Fibroblast of lung (primary cell): Measurements from ENCODE around the gene FXYD1. TPM values are rescaled to one million over a fixed set of nuclear protein-coding genes. Genes with fewer than 3 reads are reported as not detected.

Experiments used
- DNase-seq, 2 donors: peaks; one replicate each; pipeline versions ENCODE4 v3.0.0 to v3.0.0-alpha.2; 2010; ENCODE audit warnings: low read depth in 2 of 2
- H2AFZ ChIP-seq: 2 replicates; pipeline ENCODE4 v1.5.1; 2012; ENCODE audit warnings: low read length, control low read depth, inconsistent platforms
- H3K27ac ChIP-seq: 2 replicates; pipeline ENCODE4 v1.5.1; 2011; ENCODE audit warnings: low read length, control low read depth; ENCODE audit not compliant: insufficient read depth
- H3K27me3 ChIP-seq: 2 replicates; pipeline ENCODE4 v1.5.1; 2011; ENCODE audit warnings: mild to moderate bottlenecking, low read length; ENCODE audit not compliant: control insufficient read depth, insufficient read depth
- H3K36me3 ChIP-seq: 2 replicates; pipeline ENCODE4 v1.5.1; 2011; ENCODE audit warnings: low read length; ENCODE audit not compliant: control insufficient read depth, insufficient read depth
- H3K4me1 ChIP-seq: 2 replicates; pipeline ENCODE4 v1.5.1; 2011; ENCODE audit warnings: low read length; ENCODE audit not compliant: control insufficient read depth, insufficient read depth; ENCODE audit errors: extremely low read depth
- H3K4me2 ChIP-seq: 2 replicates; pipeline ENCODE4 v1.5.1; 2011; ENCODE audit warnings: low read length, control low read depth; ENCODE audit not compliant: insufficient read depth; ENCODE audit errors: extremely low read depth
- H3K4me3 ChIP-seq, 4 experiments: fragments of 200-600 bp in 1 of 4; sonication (generic) in 1 of 4; replicated peaks in 1 of 4; 2 replicates each; pipeline ENCODE4 v1.5.1; 2011 to 2016; ENCODE audit warnings: low read length in 4 of 4, low read depth in 3 of 4, mild to moderate bottlenecking in 3 of 4, control low read depth in 2 of 4, inconsistent platforms in 1 of 4, mixed read lengths in 1 of 4; ENCODE audit not compliant: insufficient read depth in 1 of 4; ENCODE audit errors: control extremely low read depth in 1 of 4
- H3K79me2 ChIP-seq: 2 replicates; pipeline ENCODE4 v1.5.1; 2012; ENCODE audit warnings: mild to moderate bottlenecking, low read length, inconsistent platforms; ENCODE audit not compliant: control insufficient read depth, insufficient read depth
- H3K9ac ChIP-seq: 2 replicates; pipeline ENCODE4 v1.5.1; 2011; ENCODE audit warnings: mild to moderate bottlenecking, low read length, control low read depth; ENCODE audit not compliant: insufficient read depth
- H3K9me3 ChIP-seq: 2 replicates; pipeline ENCODE4 v1.5.1; 2012; ENCODE audit warnings: low read depth, low read length; ENCODE audit not compliant: control insufficient read depth, insufficient read depth
- H4K20me1 ChIP-seq: 2 replicates; pipeline ENCODE4 v1.5.1; 2011; ENCODE audit warnings: low read length; ENCODE audit not compliant: control insufficient read depth, insufficient read depth; ENCODE audit errors: extremely low read depth
- EZH2 ChIP-seq: IDR thresholded peaks from 2 replicates; pipeline ENCODE4 v1.5.1; 2012; ENCODE audit warnings: low read length, control low read depth, mild to moderate bottlenecking; ENCODE audit errors: missing control alignments
- polyA plus RNA-seq, 2 donors: library from polyadenylated mRNA; depleted of rRNA in 1 of 2; stranded (reverse) in 1 of 2; unstranded in 1 of 2; fragments of >200 nt; gene quantifications; 2 replicates each; pipeline ENCODE4 v1.2.1, GENCODE V29; 2011 to 2012; ENCODE audit warnings: missing spikeins in 1 of 2
- total RNA-seq: library from RNA; depleted of rRNA; stranded (reverse); fragments of >200 nt; gene quantifications from 2 replicates; pipeline ENCODE4 v1.2.1, GENCODE V29; 2014
- TF ChIP-seq, protein P1 (sequence below), 2 donors: IDR thresholded peaks in 1 of 2; conservative IDR thresholded peaks in 1 of 2; 1 replicate in 1 of 2; 2 replicates in 1 of 2; pipeline ENCODE4 v1.5.1; 2011 to 2012; ENCODE audit warnings: low read length in 2 of 2, control low read depth in 1 of 2, inconsistent platforms in 1 of 2, low read depth in 1 of 2, mild to moderate bottlenecking in 1 of 2

Gene FXYD1
- total and polyA plus RNA-seq, 2 donors (not counting 1 experiment from before 2014, with no cell fraction given): 4.5 to 7.5 TPM

DNA sequence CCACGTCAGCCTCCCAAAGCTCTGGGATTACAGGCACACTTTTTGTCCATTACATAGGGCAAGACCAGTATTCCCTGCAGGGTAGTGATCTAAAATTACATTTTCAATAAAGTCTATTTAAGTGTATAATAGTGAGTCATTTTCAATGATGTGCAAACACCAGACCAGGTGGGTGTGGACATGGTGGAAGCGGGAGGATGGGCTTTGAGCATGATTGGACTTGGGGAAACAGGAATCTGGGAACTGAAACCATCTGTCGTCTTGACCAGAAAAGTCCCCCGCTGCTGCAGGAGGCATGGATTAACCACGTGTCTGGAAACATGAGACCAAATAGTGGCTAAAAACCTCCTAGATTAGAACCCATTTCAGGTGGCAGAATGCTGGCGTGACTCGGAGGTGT, 18.1 kb upstream of the FXYD1 start:
- no peak overlapping the region for H2AFZ ChIP-seq
- no peaks in the 10 kb centered on the region for H3K9me3 ChIP-seq
- H3K79me2 ChIP-seq: no peaks in the 10 kb centered on the region
- H3K9ac ChIP-seq: no peak overlapping the region
- H3K27me3 ChIP-seq: no peaks in the 10 kb centered on the region
- peaks cover 13% of the 10 kb centered on the region for H3K4me1 ChIP-seq
- H4K20me1 ChIP-seq: no peaks in the 10 kb centered on the region
- H3K27ac ChIP-seq: no peak overlapping the region
- TF ChIP-seq, protein P1, sequence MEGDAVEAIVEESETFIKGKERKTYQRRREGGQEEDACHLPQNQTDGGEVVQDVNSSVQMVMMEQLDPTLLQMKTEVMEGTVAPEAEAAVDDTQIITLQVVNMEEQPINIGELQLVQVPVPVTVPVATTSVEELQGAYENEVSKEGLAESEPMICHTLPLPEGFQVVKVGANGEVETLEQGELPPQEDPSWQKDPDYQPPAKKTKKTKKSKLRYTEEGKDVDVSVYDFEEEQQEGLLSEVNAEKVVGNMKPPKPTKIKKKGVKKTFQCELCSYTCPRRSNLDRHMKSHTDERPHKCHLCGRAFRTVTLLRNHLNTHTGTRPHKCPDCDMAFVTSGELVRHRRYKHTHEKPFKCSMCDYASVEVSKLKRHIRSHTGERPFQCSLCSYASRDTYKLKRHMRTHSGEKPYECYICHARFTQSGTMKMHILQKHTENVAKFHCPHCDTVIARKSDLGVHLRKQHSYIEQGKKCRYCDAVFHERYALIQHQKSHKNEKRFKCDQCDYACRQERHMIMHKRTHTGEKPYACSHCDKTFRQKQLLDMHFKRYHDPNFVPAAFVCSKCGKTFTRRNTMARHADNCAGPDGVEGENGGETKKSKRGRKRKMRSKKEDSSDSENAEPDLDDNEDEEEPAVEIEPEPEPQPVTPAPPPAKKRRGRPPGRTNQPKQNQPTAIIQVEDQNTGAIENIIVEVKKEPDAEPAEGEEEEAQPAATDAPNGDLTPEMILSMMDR (conservative IDR thresholded peaks at IDR 0.05 in 1 of 2, IDR thresholded peaks at IDR 0.05 in 1 of 2; ENCODE audit: low read depth in 1 of 2, low read length in 2 of 2): no peak
- no peak for TF ChIP-seq EZH2
- peak; percentile 38 to 58 for DNase-seq
- H3K4me2 ChIP-seq: no peak overlapping the region
- no peak overlapping the region for H3K4me3 ChIP-seq
- H3K36me3 ChIP-seq: no peaks in the 10 kb centered on the region

DNA sequence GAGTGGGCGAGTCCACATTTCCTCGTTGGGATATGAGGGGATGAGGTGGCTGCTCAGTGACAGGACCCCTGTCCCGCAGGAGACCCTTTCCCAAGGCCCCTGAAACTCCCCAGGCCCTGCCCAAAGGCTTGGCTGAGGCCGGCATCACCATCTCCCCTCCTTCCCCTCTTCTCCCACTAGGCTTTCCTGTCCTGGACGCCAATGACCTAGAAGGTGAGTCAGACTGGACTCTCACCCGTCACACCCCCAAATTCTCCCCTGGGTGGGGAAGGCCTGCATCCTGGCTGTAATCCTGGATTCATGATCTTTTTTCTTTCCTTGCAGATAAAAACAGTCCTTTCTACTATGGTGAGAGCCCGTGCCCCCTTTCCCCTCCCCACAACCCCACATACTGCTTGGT, 17.7 kb upstream of the FXYD1 start:
- Histone ChIP-seq H2AFZ (no peak overlapping the region), H3K4me3 (no peak overlapping the region), H3K36me3 (no peaks in the 10 kb centered on the region), H4K20me1 (no peaks in the 10 kb centered on the region), H3K4me2 (no peak overlapping the region), H3K27ac (no peak overlapping the region), H3K27me3 (no peaks in the 10 kb centered on the region), H3K4me1 (peaks cover 13% of the 10 kb centered on the region), H3K9me3 (no peaks in the 10 kb centered on the region), H3K79me2 (no peaks in the 10 kb centered on the region), H3K9ac (no peak overlapping the region)
- no peak for TF ChIP-seq EZH2
- TF ChIP-seq, protein P1 (conservative IDR thresholded peaks at IDR 0.05 in 1 of 2, IDR thresholded peaks at IDR 0.05 in 1 of 2; ENCODE audit: low read depth in 1 of 2, low read length in 2 of 2): no peak
- no peak for DNase-seq

DNA sequence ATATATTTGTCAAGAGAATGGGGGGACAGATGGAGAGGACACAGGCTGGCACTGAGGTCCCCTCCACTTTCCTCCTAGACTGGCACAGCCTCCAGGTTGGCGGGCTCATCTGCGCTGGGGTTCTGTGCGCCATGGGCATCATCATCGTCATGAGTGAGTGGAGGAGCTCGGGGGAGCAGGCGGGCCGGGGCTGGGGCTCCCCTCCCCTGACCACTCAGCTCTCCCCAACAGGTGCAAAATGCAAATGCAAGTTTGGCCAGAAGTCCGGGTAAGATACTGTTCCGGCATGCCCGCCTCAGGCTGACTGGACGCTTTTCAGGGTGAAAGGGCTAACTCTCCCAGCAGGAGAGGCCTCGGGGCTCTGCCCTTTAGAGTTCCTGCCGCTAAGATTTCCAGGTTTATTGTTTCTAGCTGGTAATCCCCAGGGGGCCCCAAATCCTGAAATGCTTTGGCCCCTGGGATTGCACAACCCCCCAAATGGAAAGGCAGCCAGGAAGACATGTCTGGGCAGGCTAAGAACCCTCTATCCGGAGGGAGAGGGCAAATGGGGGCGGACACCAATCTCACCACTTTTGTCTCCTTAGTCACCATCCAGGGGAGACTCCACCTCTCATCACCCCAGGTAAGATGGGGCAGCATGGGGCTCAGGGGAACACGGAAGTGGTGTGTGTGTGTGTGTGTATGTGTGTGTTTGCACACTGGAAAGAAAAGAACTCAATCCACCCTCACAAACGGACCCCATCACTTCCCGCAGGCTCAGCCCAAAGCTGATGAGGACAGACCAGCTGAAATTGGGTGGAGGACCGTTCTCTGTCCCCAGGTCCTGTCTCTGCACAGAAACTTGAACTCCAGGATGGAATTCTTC, 15.7 kb upstream of the FXYD1 start:
- Histone ChIP-seq H3K4me3 (no peak overlapping the region), H4K20me1 (no peaks in the 10 kb centered on the region), H3K79me2 (no peaks in the 10 kb centered on the region), H3K9me3 (no peaks in the 10 kb centered on the region), H3K4me2 (no peak overlapping the region), H3K27ac (no peak overlapping the region), H3K4me1 (peaks cover 13% of the 10 kb centered on the region), H3K36me3 (no peaks in the 10 kb centered on the region), H2AFZ (no peak overlapping the region), H3K9ac (no peak overlapping the region), H3K27me3 (peaks cover 3% of the 10 kb centered on the region)
- no peak for TF ChIP-seq EZH2
- TF ChIP-seq, protein P1 (conservative IDR thresholded peaks at IDR 0.05 in 1 of 2, IDR thresholded peaks at IDR 0.05 in 1 of 2; ENCODE audit: low read depth in 1 of 2, low read length in 2 of 2): no peak
- DNase-seq: no peak
